CD8-positive, alpha-beta memory T cell (primary cell): ENCODE data around the gene RANBP3. TPM values are rescaled to one million over a fixed set of nuclear protein-coding genes. Genes with fewer than 3 reads are reported as not detected.
"Not testable (repeated sequence)": the region's sequence is repeated elsewhere in the genome, so short reads cannot be mapped to it uniquely, and the experiment has no call there.

Experiments
- CTCF ChIA-PET: fragments of 350-600 bp; sonication (Branson Sonifier 250); formaldehyde crosslinking; loops from one replicate; lab custom pipeline; 2021; ENCODE audit warnings: antibody characterized with exemption; lab: Charles Lee
- POLR2A ChIA-PET: fragments of 350-600 bp; sonication (Branson Sonifier 250); formaldehyde crosslinking; loops from one replicate; lab custom pipeline; 2021; ENCODE audit warnings: antibody characterized with exemption; lab: Charles Lee
- DNase-seq, 5 donors: peaks; one replicate each; pipeline versions ENCODE4 v3.0.0 to v3.0.0-alpha.2; 2020 to 2022; ENCODE audit warnings: mixed read lengths in 1 of 5
- H3K27ac ChIP-seq: one replicate; pipeline ENCODE4 v1.7.0; 2013; ENCODE audit warnings: low read depth, mild to moderate bottlenecking, low read length, moderate library complexity
- H3K27me3 ChIP-seq: 2 replicates; pipeline ENCODE4 v1.7.0; 2013; ENCODE audit warnings: low read length, mild to moderate bottlenecking; ENCODE audit not compliant: insufficient read depth, poor library complexity, severe bottlenecking
- H3K36me3 ChIP-seq: 2 replicates; pipeline ENCODE4 v1.7.0; 2013; ENCODE audit warnings: mild to moderate bottlenecking, low read length, moderate library complexity; ENCODE audit not compliant: insufficient read depth
- H3K4me1 ChIP-seq: 2 replicates; pipeline ENCODE4 v1.7.0; 2013; ENCODE audit warnings: mild to moderate bottlenecking, low read length, moderate library complexity; ENCODE audit not compliant: insufficient read depth
- H3K4me3 ChIP-seq: 2 replicates; pipeline ENCODE4 v1.7.0; 2013; ENCODE audit warnings: mild to moderate bottlenecking, low read length
- H3K9me3 ChIP-seq: 2 replicates; pipeline ENCODE4 v1.7.0; 2013; ENCODE audit warnings: mild to moderate bottlenecking, low read length
- H3K27ac Mint-ChIP-seq, 8 donors: one replicate each; pipeline ENCODE4 v1.8.0; 2020 to 2021; ENCODE audit warnings: mixed read lengths in 8 of 8, mild to moderate bottlenecking in 6 of 8, inconsistent platforms in 3 of 8, moderate library complexity in 3 of 8
- H3K27me3 Mint-ChIP-seq, 2 donors: one replicate each; pipeline ENCODE4 v1.8.0; 2020 to 2021; ENCODE audit warnings: mixed read lengths in 2 of 2, mild to moderate bottlenecking in 1 of 2, moderate library complexity in 1 of 2
- H3K36me3 Mint-ChIP-seq, 3 donors: one replicate each; pipeline ENCODE4 v1.8.0; 2020 to 2021; ENCODE audit warnings: mixed read lengths in 3 of 3, inconsistent platforms in 1 of 3, mild to moderate bottlenecking in 1 of 3
- H3K4me1 Mint-ChIP-seq, 3 donors: one replicate each; pipeline ENCODE4 v1.8.0; 2020 to 2021; ENCODE audit warnings: mixed read lengths in 3 of 3, inconsistent platforms in 1 of 3, mild to moderate bottlenecking in 1 of 3
- H3K4me3 Mint-ChIP-seq, 7 donors: one replicate each; pipeline ENCODE4 v1.8.0; 2020 to 2021; ENCODE audit warnings: mixed read lengths in 7 of 7, mild to moderate bottlenecking in 6 of 7, moderate library complexity in 4 of 7, inconsistent platforms in 2 of 7
- H3K9me3 Mint-ChIP-seq, 5 donors: one replicate each; pipeline ENCODE4 v1.8.0; 2020 to 2022; ENCODE audit warnings: mixed read lengths in 5 of 5, mild to moderate bottlenecking in 3 of 5, moderate library complexity in 2 of 5, inconsistent platforms in 1 of 5
- polyA plus RNA-seq: library from polyadenylated mRNA; unstranded; fragments of 300-500 nt; fragmentation: Illumina TruSeq; gene quantifications from one replicate; pipeline ENCODE4 v1.2.3, GENCODE V29; 2021
- total RNA-seq, 2 experiments: library from RNA; stranded (reverse); gene quantifications; one replicate each; pipeline ENCODE4 v1.2.3, GENCODE V29; 2021

The RANBP3 gene
- total and polyA plus RNA-seq, 3 experiments from 2014 or later: 9.7 to 97.6 (median 94.8) TPM

DNA sequence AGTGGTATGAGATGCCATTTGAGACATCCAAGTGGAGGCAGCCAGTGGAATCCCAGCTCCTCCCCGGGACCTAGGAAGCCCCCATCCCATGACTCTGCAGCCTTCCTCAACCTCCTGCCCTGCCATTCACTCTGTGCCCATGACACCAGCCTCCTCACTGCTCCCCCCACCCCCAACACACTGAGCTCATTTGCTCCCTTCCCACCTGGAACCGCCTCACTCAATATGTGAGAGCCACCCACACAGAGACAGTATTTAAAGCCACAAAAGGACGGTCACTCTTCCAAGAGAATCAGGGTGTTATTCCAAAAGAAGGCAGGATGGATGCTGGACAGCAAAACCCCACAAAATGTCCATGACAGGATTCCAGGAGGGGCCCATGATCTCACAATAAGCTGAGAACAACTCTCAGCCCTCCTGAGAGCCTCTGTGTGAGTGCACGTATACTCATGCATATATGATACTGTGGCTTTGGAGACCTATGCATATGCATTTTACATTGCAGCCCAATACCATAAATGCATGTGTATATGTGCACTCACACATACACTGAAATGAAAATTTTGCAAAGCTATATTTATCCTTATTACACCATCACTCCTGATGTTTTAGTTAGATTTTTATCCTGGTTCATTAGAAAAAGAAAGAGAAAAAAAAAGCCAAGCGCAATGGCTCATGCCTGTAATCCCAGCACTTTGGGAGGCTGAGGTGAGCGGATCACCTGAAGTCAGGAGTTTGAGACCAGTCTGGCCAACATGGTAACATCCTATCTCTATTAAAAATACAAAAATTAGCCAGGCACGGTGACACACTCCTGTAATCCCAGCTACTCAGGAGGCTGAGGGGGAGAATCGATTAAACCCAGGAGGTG lies 10.8 kb upstream of the RANBP3 start:
- H3K9me3 Mint-ChIP-seq: no peaks in the 10 kb centered on the region
- peaks cover 11 to 13% (median 13%) of the 10 kb centered on the region in 3 donors for H3K4me1 Mint-ChIP-seq
- Histone ChIP-seq H3K9me3 (no peaks in the 10 kb centered on the region), H3K27ac (no peak overlapping the region), H3K4me3 (no peak overlapping the region), H3K36me3 (no peaks in the 10 kb centered on the region), H3K27me3 (no peaks in the 10 kb centered on the region), H3K4me1 (peaks cover 8% of the 10 kb centered on the region)
- CTCF ChIA-PET: interaction anchor here (1.1 to 8.3 kb wide), 6 partner anchors 10 to 137 kb away, joined by 4 to 38 read pairs (median 6); partner anchors contain the start of gene RANBP3
- H3K27me3 Mint-ChIP-seq: peaks cover 0 to 6% of the 10 kb centered on the region in 2 donors
- no peak overlapping the region for H3K27ac Mint-ChIP-seq
- H3K4me3 Mint-ChIP-seq: peak overlapping the region in 2 of 7 donors; percentile 12 to 44
- DNase-seq: no peak
- POLR2A ChIA-PET: no interaction called here
- H3K36me3 Mint-ChIP-seq: no peaks in the 10 kb centered on the region

- Mint-ChIP-seq H3K36me3 (no peaks in the 10 kb centered on the region), H3K9me3 (no peaks in the 10 kb centered on the region), H3K4me1 (peaks cover 21 to 25% (median 24%) of the 10 kb centered on the region in 3 donors), H3K27me3 (peaks cover 0 to 6% of the 10 kb centered on the region in 2 donors), H3K27ac (peak overlapping the region in 5 of 8 donors; percentile 8 to 48 (median 31)), H3K4me3 (peak overlapping the region; percentile 17 to 90 (median 76))
- H3K4me3 ChIP-seq: peak overlapping the region; percentile 56
- H3K27ac ChIP-seq: no peak overlapping the region
- H3K9me3 ChIP-seq: no peaks in the 10 kb centered on the region
- no peaks in the 10 kb centered on the region for H3K27me3 ChIP-seq
- ChIA-PET POLR2A (no interaction called here), CTCF (interaction anchor here (0.8 to 8.3 kb wide), 12 partner anchors 9 to 183 kb away, joined by 3 to 38 read pairs (median 4); no protein-coding TSS in a partner anchor)
- peaks cover 17% of the 10 kb centered on the region for H3K4me1 ChIP-seq
- DNase-seq: peak; percentile 53 to 77 (median 66)
- no peaks in the 10 kb centered on the region for H3K36me3 ChIP-seq
Measured at GRCh38 chr19:5987077-5987818, 9.3 kb upstream of the RANBP3 start.

GRCh38 chr19:5985837-5986236 lies 7.9 kb upstream of the RANBP3 start:
- H3K36me3 ChIP-seq, H3K36me3 Mint-ChIP-seq, H3K4me3 Mint-ChIP-seq, H3K9me3 Mint-ChIP-seq, POLR2A ChIA-PET, H3K27ac Mint-ChIP-seq, H3K27me3 Mint-ChIP-seq, H3K9me3 ChIP-seq, DNase-seq, H3K27me3 ChIP-seq, H3K4me3 ChIP-seq: not testable (repeated sequence)
- Histone ChIP-seq H3K4me1 (peaks cover 17% of the 10 kb centered on the region), H3K27ac (peak overlapping the region; percentile 27)
- CTCF ChIA-PET: interaction anchor here (1.7 to 8.3 kb wide), 3 partner anchors 18 to 182 kb away, joined by 6 to 38 read pairs (median 9); partner anchors contain the start of gene NRTN
- peaks cover 21 to 27% (median 25%) of the 10 kb centered on the region in 3 donors for H3K4me1 Mint-ChIP-seq

DNA sequence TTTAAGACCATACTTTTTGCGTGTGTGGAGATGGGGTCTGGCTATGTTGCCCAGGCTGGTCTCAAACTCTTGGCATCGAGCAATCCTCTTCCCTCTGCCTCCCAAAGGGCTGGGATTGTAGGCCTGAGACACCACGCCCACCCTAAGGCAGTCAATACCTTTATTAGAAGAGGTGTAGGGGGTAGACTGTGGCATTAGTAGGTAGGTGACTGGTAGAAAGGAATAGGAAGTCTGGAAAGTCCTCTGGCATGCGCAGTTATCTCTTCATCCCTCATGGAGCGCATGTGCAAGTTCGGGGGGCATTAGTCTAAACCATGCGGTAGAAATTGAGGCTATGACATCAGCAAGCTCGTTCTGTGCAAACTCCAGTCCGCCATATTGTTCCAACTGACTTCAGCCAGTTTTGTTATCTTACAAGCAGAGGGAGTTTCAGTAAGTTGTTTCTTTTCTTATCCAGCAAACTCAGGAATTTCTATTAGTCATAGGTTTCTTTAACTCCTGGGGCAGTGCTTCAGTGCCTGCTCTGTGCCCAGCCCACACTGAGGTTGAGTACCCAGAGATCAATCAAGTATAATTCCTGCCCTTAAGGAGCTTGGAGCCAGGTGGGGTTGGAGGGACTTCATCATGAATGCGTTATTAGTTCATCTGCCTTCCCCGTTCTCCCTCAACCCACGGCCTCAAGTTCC lies 7.3 kb upstream of the RANBP3 start:
- no peaks in the 10 kb centered on the region for H3K9me3 Mint-ChIP-seq
- H3K4me3 Mint-ChIP-seq: peak overlapping the region in 1 of 7 donors; percentile 68
- no peak for DNase-seq
- Histone ChIP-seq H3K36me3 (no peaks in the 10 kb centered on the region), H3K4me1 (peaks cover 17% of the 10 kb centered on the region), H3K27ac (peak overlapping the region; percentile 27), H3K9me3 (no peaks in the 10 kb centered on the region), H3K4me3 (no peak overlapping the region), H3K27me3 (no peaks in the 10 kb centered on the region)
- peak overlapping the region in 1 of 8 donors; percentile 5 for H3K27ac Mint-ChIP-seq
- ChIA-PET POLR2A (no interaction called here), CTCF (interaction anchor here (1.7 to 8.3 kb wide), 4 partner anchors 14 to 181 kb away, joined by 6 to 38 read pairs (median 9); partner anchors contain the start of gene NRTN)
- peaks cover 0 to 6% of the 10 kb centered on the region in 2 donors for H3K27me3 Mint-ChIP-seq
- H3K36me3 Mint-ChIP-seq: no peaks in the 10 kb centered on the region
- H3K4me1 Mint-ChIP-seq: peaks cover 21 to 29% (median 27%) of the 10 kb centered on the region in 3 donors

DNA sequence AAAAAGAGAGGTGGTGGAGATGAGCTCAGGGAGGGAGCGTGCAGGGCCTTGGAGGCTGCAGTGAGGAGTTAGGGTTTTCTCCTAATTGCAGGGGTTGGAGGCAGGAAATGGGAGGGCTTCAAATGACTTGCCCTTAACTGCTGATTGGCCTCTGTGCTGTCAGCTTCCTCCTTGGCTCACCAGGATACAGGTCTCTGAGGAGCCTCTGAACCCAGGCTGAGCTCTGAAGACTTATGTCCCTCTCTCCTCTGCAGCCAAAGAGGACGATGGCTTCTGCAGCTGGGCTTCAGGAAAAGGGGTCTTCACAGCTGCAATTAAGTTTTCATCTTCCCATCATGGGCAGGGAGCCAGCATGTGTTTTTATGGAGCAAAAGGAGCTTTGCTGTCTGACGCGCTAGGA lies 6.7 kb upstream of the RANBP3 start:
- H3K9me3 ChIP-seq: no peaks in the 10 kb centered on the region
- H3K9me3 Mint-ChIP-seq: no peaks in the 10 kb centered on the region
- ChIA-PET POLR2A (no interaction called here), CTCF (interaction anchor here (1.7 to 8.3 kb wide), 4 partner anchors 13 to 181 kb away, joined by 6 to 38 read pairs (median 9); partner anchors contain the start of gene NRTN)
- H3K27ac ChIP-seq: no peak overlapping the region
- H3K4me1 ChIP-seq: peaks cover 17% of the 10 kb centered on the region
- H3K36me3 ChIP-seq: no peaks in the 10 kb centered on the region
- no peak overlapping the region for H3K4me3 ChIP-seq
- no peak overlapping the region for H3K4me3 Mint-ChIP-seq
- peaks cover 0 to 3% of the 10 kb centered on the region in 2 donors for H3K27me3 Mint-ChIP-seq
- peaks cover 22 to 35% (median 34%) of the 10 kb centered on the region in 3 donors for H3K4me1 Mint-ChIP-seq
- no peaks in the 10 kb centered on the region for H3K27me3 ChIP-seq
- peak overlapping the region in 1 of 8 donors; percentile 43 for H3K27ac Mint-ChIP-seq
- DNase-seq: no peak
- H3K36me3 Mint-ChIP-seq: no peaks in the 10 kb centered on the region

GRCh38 chr19:5983367-5983955 lies 5.5 kb upstream of the RANBP3 start:
- Histone ChIP-seq H3K4me1 (peaks cover 26% of the 10 kb centered on the region), H3K27me3 (no peaks in the 10 kb centered on the region), H3K36me3 (no peaks in the 10 kb centered on the region), H3K27ac (peak overlapping the region; percentile 55), H3K4me3 (no peak overlapping the region), H3K9me3 (no peaks in the 10 kb centered on the region)
- Mint-ChIP-seq H3K4me1 (peaks cover 29 to 45% (median 43%) of the 10 kb centered on the region in 3 donors), H3K36me3 (no peaks in the 10 kb centered on the region), H3K9me3 (no peaks in the 10 kb centered on the region), H3K27me3 (no peaks in the 10 kb centered on the region), H3K27ac (peak overlapping the region; percentile 79 to 93 (median 90)), H3K4me3 (peak overlapping the region; percentile 41 to 90 (median 72))
- DNase-seq: no peak
- CTCF ChIA-PET: interaction anchor here (1.1 to 8.3 kb wide), 4 partner anchors 12 to 40 kb away, joined by 3 to 38 read pairs (median 8); no protein-coding TSS in a partner anchor
- POLR2A ChIA-PET: interaction anchor here (0.6 kb wide), 1 partner anchor 452 kb away, joined by 6 read pairs; no protein-coding TSS in a partner anchor
